Body of pancreas (tissue), 4 donors: ENCODE measurements around the gene ACTG2. TPM values are rescaled to one million over a fixed set of nuclear protein-coding genes. Genes with fewer than 3 reads are reported as not detected.

Experiments
- ATAC-seq: fragments of 150-250 bp; one replicate; pipeline ENCODE4 v1.9.1; 2016
- DNase-seq, 4 donors: peaks; one replicate each; pipeline ENCODE4 v3.0.0-alpha.2; 2019
- H3K27ac ChIP-seq, 4 donors: fragments of 200-600 bp; sonication (generic); 1 replicate in 3 of 4; 2 replicates in 1 of 4; pipeline versions ENCODE4 v1.5.1 to v1.6.1; 2016 to 2019; ENCODE audit warnings: mild to moderate bottlenecking in 1 of 4, mixed read lengths in 1 of 4, moderate library complexity in 1 of 4
- H3K27me3 ChIP-seq, 2 donors: fragments of 200-600 bp; sonication (generic); one replicate each; pipeline ENCODE4 v1.6.0; 2016; ENCODE audit warnings: mild to moderate bottlenecking in 1 of 2
- H3K36me3 ChIP-seq, 2 donors: fragments of 200-600 bp; sonication (generic); replicated peaks in 1 of 2; 2 replicates each; pipeline ENCODE4 v1.5.1; 2016; ENCODE audit warnings: low read depth in 2 of 2; ENCODE audit not compliant: insufficient read depth in 1 of 2
- H3K4me1 ChIP-seq: fragments of 200-600 bp; sonication (generic); one replicate; pipeline ENCODE4 v1.6.0; 2016
- H3K4me3 ChIP-seq, 2 donors: fragments of 200-600 bp; sonication (generic); 1 replicate in 1 of 2; 2 replicates in 1 of 2; pipeline ENCODE4 v1.5.1; 2016 to 2019
- H3K9me3 ChIP-seq, 3 donors: fragments of 200-600 bp; sonication (generic); 1 replicate in 2 of 3; 2 replicates in 1 of 3; pipeline ENCODE4 v1.5.1; 2016
- CTCF ChIP-seq, 7 experiments: fragments of 450-650 bp in 4 of 7; fragments of 200-600 bp in 3 of 7; sonication (generic) in 3 of 7; IDR thresholded peaks; one replicate each; pipeline ENCODE4 v1.5.1; 2016 to 2019; ENCODE audit warnings: antibody characterized with exemption in 7 of 7
- POLR2A ChIP-seq, 3 donors: fragments of 450-650 bp; IDR thresholded peaks; one replicate each; pipeline ENCODE4 v1.6.1; 2016; ENCODE audit warnings: antibody characterized with exemption in 3 of 3, mild to moderate bottlenecking in 2 of 3
- WGBS, 2 donors: methylation state at CpG; one replicate each; pipeline ENCODE4 v1.1.5; 2017; 5-methylcytosine and 5-hydroxymethylcytosine counted together
- intact Hi-C: fragments of 100-400 bp; cut with DNase I; formaldehyde crosslinking; loops from one replicate; pipeline ENCODE4 v1.15.1; 2023
- total RNA-seq, 2 donors: library from RNA; depleted of rRNA; stranded (reverse); fragments of >200 nt; gene quantifications; one replicate each; pipeline ENCODE4 v1.1.0, GENCODE V29; 2016

ACTG2 gene
- total RNA-seq, 2 donors from 2014 or later: 0.52 to 1.3 TPM

- 55 to 62% methylated on average over 13 of the region's 13 CpGs for WGBS, 2 donors
- intact Hi-C loops: no loop called here
- Histone ChIP-seq H3K9me3 (no peaks in the 10 kb centered on the region), H3K36me3 (no peaks in the 10 kb centered on the region), H3K4me1 (peaks cover 32% of the 10 kb centered on the region), H3K27me3 (no peaks in the 10 kb centered on the region), H3K27ac (peak overlapping the region in 2 of 4 donors; percentile 41 to 96), H3K4me3 (peak overlapping the region; percentile 3 to 67)
- TF ChIP-seq POLR2A (IDR thresholded peaks at IDR 0.05): no peak
- no peak for TF ChIP-seq CTCF (IDR thresholded peaks at IDR 0.05)
- ATAC-seq (no peak), DNase-seq (peak; percentile 16 to 32 (median 24))
Observed at GRCh38 chr2:73925853-73926492, 33.2 kb downstream of the ACTG2 start.

- Histone ChIP-seq H3K27ac (peak within 1 kb of the TSS; percentile 64 to 96 (median 84)), H3K27me3 (no peaks in the 10 kb centered on the region), H3K4me1 (peaks cover 32% of the 10 kb centered on the region), H3K4me3 (peak within 1 kb of the TSS; percentile 46 to 67), H3K36me3 (no peaks in the 10 kb centered on the region), H3K9me3 (no peaks in the 10 kb centered on the region)
- peak; percentile 100 for ATAC-seq
- intact Hi-C loops: no loop called here
- DNase-seq: peak; percentile 97 to 99 (median 98)
- WGBS, 2 donors: 1 to 5% methylated on average over 27 to 50 of the region's 50 CpGs
- TF ChIP-seq CTCF (IDR thresholded peaks at IDR 0.05) (no peak), POLR2A (IDR thresholded peaks at IDR 0.05) (peak; percentile 90 to 98 (median 97))
Observed at GRCh38 chr2:73926493-73927327, 33.9 kb downstream of the ACTG2 start, which contains the start of gene DGUOK. Gene DGUOK, plus strand, starts transcription at chr2:73926880. Its CDS starts 31 bp downstream, at chr2:73926911.

GRCh38 chr2:73927344-73927743, 34.5 kb downstream of the ACTG2 start:
- H3K9me3 ChIP-seq: no peaks in the 10 kb centered on the region
- peaks cover 32% of the 10 kb centered on the region for H3K4me1 ChIP-seq
- no peak for DNase-seq
- TF ChIP-seq POLR2A (IDR thresholded peaks at IDR 0.05) (no peak), CTCF (IDR thresholded peaks at IDR 0.05) (no peak)
- peak overlapping the region; percentile 64 to 96 (median 84) for H3K27ac ChIP-seq
- 12 to 18% methylated on average over 6 of the region's 6 CpGs for WGBS, 2 donors
- H3K27me3 ChIP-seq: no peaks in the 10 kb centered on the region
- H3K4me3 ChIP-seq: peak overlapping the region; percentile 46 to 67
- intact Hi-C loops: no loop called here
- ATAC-seq: no peak
- no peaks in the 10 kb centered on the region for H3K36me3 ChIP-seq

- Histone ChIP-seq H3K36me3 (no peaks in the 10 kb centered on the region), H3K4me3 (no peak overlapping the region), H3K27ac (peak overlapping the region in 1 of 4 donors; percentile 96), H3K9me3 (no peaks in the 10 kb centered on the region), H3K27me3 (no peaks in the 10 kb centered on the region), H3K4me1 (peaks cover 32% of the 10 kb centered on the region)
- 71 to 86% methylated on average over 2 of the region's 2 CpGs for WGBS, 2 donors
- no peak for TF ChIP-seq POLR2A (IDR thresholded peaks at IDR 0.05)
- no peak for TF ChIP-seq CTCF (IDR thresholded peaks at IDR 0.05)
- DNase-seq (no peak), ATAC-seq (no peak)
- intact Hi-C loops: no loop called here
Observed at GRCh38 chr2:73928963-73929347, 36.1 kb downstream of the ACTG2 start.
